ENCODE data around the gene TNS1.

DNA sequence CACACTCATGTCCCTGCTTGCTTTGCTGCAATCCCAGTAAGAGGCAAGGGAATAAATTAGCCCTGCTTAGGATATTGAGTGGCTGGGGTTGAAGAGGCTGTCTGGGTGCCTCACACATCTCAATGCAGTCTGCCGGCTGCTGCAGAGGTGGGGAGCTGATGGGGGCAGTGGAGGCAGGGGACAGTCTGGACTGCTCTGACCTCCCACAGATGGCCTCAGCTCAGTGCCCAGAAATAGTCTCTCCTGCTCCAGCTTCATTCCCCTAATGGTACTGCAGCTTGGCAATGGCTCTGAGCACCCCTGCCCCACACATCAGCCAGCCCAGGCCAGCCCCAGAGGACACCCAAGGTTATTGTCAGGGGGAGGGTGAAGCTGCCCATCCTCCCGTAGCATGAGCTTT lies 21.5 kb upstream of the TNS1 start:
- TF ChIP-seq, protein P1, sequence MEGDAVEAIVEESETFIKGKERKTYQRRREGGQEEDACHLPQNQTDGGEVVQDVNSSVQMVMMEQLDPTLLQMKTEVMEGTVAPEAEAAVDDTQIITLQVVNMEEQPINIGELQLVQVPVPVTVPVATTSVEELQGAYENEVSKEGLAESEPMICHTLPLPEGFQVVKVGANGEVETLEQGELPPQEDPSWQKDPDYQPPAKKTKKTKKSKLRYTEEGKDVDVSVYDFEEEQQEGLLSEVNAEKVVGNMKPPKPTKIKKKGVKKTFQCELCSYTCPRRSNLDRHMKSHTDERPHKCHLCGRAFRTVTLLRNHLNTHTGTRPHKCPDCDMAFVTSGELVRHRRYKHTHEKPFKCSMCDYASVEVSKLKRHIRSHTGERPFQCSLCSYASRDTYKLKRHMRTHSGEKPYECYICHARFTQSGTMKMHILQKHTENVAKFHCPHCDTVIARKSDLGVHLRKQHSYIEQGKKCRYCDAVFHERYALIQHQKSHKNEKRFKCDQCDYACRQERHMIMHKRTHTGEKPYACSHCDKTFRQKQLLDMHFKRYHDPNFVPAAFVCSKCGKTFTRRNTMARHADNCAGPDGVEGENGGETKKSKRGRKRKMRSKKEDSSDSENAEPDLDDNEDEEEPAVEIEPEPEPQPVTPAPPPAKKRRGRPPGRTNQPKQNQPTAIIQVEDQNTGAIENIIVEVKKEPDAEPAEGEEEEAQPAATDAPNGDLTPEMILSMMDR (IDR thresholded peaks at IDR 0.05; ENCODE audit: insufficient read depth, low read length) = no peak
- TF ChIP-seq, protein P2, sequence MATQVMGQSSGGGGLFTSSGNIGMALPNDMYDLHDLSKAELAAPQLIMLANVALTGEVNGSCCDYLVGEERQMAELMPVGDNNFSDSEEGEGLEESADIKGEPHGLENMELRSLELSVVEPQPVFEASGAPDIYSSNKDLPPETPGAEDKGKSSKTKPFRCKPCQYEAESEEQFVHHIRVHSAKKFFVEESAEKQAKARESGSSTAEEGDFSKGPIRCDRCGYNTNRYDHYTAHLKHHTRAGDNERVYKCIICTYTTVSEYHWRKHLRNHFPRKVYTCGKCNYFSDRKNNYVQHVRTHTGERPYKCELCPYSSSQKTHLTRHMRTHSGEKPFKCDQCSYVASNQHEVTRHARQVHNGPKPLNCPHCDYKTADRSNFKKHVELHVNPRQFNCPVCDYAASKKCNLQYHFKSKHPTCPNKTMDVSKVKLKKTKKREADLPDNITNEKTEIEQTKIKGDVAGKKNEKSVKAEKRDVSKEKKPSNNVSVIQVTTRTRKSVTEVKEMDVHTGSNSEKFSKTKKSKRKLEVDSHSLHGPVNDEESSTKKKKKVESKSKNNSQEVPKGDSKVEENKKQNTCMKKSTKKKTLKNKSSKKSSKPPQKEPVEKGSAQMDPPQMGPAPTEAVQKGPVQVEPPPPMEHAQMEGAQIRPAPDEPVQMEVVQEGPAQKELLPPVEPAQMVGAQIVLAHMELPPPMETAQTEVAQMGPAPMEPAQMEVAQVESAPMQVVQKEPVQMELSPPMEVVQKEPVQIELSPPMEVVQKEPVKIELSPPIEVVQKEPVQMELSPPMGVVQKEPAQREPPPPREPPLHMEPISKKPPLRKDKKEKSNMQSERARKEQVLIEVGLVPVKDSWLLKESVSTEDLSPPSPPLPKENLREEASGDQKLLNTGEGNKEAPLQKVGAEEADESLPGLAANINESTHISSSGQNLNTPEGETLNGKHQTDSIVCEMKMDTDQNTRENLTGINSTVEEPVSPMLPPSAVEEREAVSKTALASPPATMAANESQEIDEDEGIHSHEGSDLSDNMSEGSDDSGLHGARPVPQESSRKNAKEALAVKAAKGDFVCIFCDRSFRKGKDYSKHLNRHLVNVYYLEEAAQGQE (IDR thresholded peaks at IDR 0.05; ENCODE audit: insufficient replicate concordance, low read depth) = no peak
